GM12864 (cell line): ENCODE measurements around the gene AK3.

Experiments
- DNase-seq: peaks from one replicate; pipeline ENCODE4 v3.0.0-alpha.2; 2011; ENCODE audit warnings: low read depth
- H3K4me3 ChIP-seq: 2 replicates; pipeline ENCODE4 v1.5.1; 2011; ENCODE audit warnings: mild to moderate bottlenecking, low read depth, low read length, control low read depth
- CTCF ChIP-seq: IDR thresholded peaks from 2 replicates; pipeline ENCODE4 v1.5.1; 2011; ENCODE audit warnings: low read depth, mild to moderate bottlenecking, moderate library complexity, low read length, control low read depth, inconsistent platforms; ENCODE audit errors: missing control alignments

AK3 gene

GRCh38 chr9:4680173-4680525, 60.9 kb downstream of the AK3 start:
- DNase-seq = no peak
- TF ChIP-seq CTCF = no peak
- peak overlapping the region; percentile 91 for H3K4me3 ChIP-seq

- peak; percentile 87 for DNase-seq
- peak; percentile 63 for TF ChIP-seq CTCF
- peak within 1 kb of the TSS; percentile 91 for H3K4me3 ChIP-seq
Measured at GRCh38 chr9:4679268-4680172, 61.5 kb downstream of the AK3 start, which contains the start of gene CDC37L1. Gene CDC37L1 (plus strand): TSS chr9:4679569. CDS start chr9:4679768, 199 bp downstream.

DNA sequence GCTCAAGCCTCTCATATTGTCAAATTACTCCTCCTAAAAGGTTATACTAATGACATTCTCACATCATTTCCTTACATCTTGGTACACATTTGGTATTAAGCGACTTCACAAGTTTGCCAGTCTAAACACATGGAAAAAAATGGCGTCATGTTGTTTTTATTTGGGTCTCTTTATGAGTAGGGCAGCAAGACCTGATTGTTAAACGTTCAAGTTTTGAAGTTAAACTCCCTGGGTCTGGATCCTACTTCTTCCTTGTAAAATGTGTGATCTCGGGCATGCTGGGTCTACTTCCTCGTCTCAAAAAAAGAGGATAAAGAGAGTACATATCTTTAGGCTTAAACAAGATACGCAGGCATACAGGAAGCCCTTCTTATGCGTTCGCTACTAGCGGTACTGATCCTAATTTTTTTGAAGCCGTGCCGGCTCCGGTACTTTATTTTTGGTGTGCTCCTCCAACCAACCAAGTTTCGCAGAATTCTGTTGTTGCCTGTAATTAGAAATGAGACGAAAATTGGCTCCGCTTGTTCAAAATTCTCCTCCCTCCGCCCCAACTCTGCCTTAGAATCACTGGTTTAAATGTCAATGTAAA, 62.2 kb downstream of the AK3 start:
- peak overlapping the region; percentile 91 for H3K4me3 ChIP-seq
- TF ChIP-seq CTCF = no peak
- no peak for DNase-seq

GRCh38 chr9:4677392-4677791, 63.6 kb downstream of the AK3 start:
- no peak for DNase-seq
- no peak for TF ChIP-seq CTCF
- no peak overlapping the region for H3K4me3 ChIP-seq

DNA sequence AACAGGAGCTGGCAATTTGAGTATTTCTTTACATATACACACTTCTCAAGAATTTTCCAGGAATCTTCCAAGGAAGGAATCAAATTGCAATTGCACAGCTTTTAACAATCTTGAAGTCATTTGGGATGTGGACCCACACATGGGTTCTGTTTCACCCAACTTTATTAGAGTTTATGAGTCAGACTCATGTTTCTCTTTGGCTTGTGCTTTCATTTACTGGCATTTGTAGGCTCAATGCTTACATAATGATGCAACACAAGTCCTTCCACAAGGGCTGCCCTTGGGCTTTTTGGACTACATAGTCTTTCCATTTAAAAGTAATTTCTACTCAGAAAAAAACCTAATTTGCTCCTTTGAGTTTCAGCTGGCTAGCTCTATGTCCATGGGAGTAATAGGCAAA, 66.2 kb downstream of the AK3 start:
- TF ChIP-seq CTCF = no peak
- DNase-seq = no peak
- H3K4me3 ChIP-seq = no peak overlapping the region

GRCh38 chr9:4671737-4672136, 69.3 kb downstream of the AK3 start:
- no peak for DNase-seq
- TF ChIP-seq CTCF = no peak
- H3K4me3 ChIP-seq = no peak overlapping the region
